Sciatic nerve (tissue), 2 donors: ENCODE results near the gene PDLIM4. TPM values are rescaled to one million over a fixed set of nuclear protein-coding genes. Genes with fewer than 3 reads are reported as not detected.

ENCODE experiments used
- ATAC-seq: fragments of 200-7000 bp; cut with Tn5 transposase; one replicate; pipeline ENCODE4 v1.9.1; 2020; ENCODE audit warnings: mild to moderate bottlenecking, moderate library complexity
- DNase-seq: peaks from one replicate; pipeline ENCODE4 v3.0.0-alpha.2; 2020; ENCODE audit warnings: low spot score
- intact Hi-C: fragments of 100-400 bp; cut with DNase I; formaldehyde crosslinking; loops from one replicate; pipeline ENCODE4 v1.14.2; 2022
- total RNA-seq: library from RNA; stranded (reverse); fragmentation: NEBNext Ultra II Directional; extraction: Animal tissue kit (Norgen Biotek cat#: 25700); gene quantifications from one replicate; pipeline ENCODE4 v1.2.1, GENCODE V29; 2021
- donor health status: DM: no; HTN: no; CAD: no.
- donor health status: DM: no; HTN: no; CAD: no.

PDLIM4 gene
- total RNA-seq, 1 donor from 2014 or later, result 50.2 TPM

DNA sequence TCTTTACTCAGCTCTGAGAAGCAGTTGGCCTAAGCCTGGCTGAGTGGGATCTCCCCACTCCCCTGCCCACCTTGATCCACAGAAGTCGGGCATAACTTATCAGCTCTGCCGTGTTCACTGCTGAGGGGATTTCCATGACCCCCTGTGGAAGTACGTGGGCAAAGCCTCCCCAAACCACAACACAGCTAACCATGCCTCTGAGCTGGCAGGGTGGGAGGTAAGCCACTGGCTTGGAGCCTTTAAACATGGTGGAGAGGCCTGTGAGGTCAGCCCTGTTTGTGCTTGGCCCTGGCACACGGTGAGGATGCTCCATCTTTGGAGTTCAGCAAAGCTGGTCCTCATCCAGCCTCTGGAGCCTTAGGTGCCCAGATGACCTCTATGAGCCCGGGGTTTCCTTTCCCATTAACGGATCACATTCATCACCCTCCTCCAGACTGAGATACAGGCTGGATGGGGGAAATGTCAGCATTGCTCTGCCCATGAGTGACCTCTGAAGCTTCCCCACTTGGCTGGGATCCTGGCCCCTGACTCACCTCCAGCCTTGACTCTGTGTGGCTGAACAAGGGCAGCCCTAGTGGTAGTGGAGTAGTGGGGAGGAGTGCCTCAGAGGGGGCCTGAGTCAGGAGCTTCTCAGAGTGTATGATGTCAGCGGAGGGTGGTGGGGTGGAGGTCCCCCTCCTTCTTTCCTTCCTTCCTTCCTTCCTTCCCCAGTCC is 6.2 kb downstream of the PDLIM4 start:
- ATAC-seq (no peak), DNase-seq (peak; percentile 69)
- intact Hi-C loops, result no loop called here

DNA sequence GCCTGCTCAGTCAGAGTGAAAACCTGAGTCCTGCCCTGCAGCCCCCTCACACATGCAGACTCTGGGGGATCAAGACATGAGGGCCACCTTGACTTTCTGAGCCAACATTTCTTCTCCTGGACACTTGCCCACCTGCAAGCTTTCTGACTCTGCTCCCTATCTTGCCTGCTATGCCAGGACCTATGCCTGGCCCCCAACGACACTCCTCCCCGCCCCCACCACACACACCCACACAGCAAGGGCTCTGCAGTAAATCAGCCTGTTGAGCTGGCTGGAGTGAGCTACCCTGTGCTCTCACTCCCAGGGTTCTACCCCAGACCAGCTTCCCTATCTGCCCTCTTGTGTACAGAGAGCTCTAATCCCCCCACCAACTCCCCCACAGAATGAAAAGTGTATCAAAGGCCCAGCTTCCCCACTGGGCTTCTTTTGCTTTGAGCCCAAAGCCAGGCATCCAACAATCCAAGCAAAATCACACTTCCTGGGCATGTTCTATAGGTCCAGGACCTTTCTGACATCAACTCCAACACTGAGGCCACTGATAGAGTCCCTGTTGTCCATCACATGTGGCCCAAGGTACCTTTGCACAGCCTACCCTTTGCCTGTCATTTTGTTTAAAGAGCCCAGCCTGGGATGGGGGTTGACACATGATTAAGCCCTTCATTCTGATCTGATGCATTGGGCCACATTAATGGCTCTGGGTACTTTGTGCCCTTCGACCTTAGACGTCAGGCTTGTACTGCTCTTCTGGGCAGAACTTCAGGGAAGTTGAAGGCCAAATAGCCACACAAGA is 7.2 kb downstream of the PDLIM4 start:
- ATAC-seq (no peak), DNase-seq (peak; percentile 44)
- intact Hi-C loops, result no loop called here

DNA sequence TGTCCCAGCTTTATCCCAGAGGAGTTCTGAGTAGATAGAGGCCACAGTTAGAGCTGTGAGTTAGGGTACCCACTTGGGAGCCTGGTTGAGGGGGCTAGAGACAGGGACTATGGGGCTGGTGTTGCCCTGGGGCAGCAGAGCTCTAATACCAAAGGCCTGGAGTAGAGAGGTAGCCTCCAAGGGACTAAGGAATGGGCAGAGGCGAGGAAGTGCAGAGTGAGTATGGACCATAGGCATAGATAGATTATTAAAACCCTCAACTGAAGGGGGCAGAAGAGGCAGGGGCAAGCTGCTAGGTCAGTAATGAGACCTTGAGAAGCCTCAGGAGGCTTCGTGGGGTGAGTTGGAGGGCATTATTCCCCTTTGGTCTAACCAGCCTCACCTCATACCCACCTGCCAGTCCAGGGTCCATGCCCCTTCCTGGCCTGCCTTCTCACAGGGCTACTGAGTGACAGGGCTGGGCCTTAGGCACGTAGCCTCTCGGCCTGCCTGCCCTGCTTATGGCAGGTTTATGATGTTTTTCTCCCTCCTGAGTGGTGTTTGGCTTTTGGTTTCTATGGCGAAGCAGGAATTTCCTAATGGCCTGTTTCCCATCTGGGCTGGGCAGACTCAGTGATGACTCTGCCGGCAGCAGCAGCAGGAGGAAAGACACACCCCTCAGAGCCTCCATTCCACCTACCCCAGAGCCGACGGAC is 8.0 kb downstream of the PDLIM4 start:
- DNase-seq (no peak), ATAC-seq (peak; percentile 79)
- intact Hi-C loops, result no loop called here

DNA sequence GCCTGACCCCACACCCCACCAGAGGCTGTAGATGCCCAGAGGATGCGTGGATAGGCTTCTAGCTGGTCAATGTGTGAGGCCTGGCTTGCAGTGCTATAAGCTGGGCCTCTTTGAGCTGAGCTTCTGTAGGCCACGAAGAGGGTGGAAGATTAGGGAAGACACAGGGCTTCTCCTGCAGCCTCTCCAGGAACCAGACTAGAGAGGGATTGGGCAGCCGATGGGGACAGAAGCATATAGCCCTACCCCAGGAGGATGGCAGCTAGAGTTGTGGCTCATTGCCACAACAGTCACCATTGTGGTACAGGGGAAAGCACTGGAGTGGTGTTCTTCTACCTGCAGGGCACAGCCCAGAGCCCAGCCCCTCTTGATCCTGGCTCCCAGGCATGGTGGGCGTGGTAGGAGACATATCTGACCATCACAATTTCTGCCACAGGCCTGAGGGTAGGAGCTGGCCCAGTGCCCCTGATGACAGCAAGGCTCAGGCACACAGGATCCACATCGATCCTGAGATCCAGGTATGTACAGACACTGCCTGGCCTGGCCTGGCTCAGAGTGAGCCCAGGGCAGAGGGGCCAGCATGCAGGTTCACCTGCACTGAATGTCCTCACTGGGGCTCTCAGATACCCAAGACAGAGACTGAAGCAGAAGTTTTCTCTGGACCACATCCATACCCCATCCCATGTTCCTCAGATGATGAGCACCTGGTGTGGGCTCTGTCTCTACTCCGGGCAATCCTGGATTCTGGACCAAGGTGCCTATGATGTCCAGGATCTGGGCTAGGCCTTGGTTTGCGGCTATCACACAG is 8.7 kb downstream of the PDLIM4 start:
- DNase-seq (no peak), ATAC-seq (no peak)
- intact Hi-C loops, result no loop called here

DNA sequence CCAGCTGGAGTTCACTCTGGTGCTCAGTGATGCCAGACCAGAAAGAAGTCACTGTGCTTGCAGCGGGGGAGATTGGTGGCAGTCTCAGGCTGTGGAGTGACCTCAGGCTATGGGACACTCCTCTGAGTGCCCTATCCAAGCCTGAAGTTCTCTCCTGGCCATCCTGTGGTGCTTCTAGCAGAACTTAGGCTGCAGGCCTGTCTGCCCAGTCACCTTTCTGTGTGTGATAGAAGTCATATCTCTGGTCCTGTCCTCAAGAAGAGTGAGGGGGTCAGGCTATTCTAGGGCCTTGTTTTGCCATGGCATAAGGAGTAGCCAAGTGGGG is 9.3 kb downstream of the PDLIM4 start:
- intact Hi-C loops, result no loop called here
- no peak for ATAC-seq
- DNase-seq, result no peak

DNA sequence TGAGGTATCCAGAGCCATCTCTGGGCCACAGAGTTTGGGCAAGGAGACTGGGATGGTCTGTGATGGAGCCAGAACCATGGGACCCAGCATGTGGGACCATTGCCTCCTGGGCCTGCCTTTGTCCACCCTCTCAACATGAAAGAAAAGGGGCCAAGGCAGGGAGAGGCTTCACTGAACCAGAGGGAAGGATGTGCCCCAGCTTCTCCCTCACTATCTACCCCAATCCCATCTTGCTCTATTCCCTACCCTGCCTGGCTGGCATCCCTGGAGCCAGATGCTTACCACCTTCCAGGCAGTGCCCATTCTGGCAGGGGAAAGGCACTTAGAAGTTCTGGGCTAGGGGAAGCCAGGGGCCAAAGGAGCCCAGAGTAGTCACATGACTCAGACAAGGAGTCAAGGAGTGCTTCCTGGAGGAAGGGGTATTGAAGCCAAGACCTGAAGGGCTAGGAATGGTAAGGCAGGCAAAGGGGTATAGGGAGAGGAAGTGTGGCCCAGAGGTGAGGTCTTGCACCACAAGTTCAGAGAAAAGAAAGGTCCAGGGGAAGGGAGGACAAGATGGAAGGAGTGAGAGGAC is 9.8 kb downstream of the PDLIM4 start:
- DNase-seq, result no peak
- intact Hi-C loops, result no loop called here
- no peak for ATAC-seq

DNA sequence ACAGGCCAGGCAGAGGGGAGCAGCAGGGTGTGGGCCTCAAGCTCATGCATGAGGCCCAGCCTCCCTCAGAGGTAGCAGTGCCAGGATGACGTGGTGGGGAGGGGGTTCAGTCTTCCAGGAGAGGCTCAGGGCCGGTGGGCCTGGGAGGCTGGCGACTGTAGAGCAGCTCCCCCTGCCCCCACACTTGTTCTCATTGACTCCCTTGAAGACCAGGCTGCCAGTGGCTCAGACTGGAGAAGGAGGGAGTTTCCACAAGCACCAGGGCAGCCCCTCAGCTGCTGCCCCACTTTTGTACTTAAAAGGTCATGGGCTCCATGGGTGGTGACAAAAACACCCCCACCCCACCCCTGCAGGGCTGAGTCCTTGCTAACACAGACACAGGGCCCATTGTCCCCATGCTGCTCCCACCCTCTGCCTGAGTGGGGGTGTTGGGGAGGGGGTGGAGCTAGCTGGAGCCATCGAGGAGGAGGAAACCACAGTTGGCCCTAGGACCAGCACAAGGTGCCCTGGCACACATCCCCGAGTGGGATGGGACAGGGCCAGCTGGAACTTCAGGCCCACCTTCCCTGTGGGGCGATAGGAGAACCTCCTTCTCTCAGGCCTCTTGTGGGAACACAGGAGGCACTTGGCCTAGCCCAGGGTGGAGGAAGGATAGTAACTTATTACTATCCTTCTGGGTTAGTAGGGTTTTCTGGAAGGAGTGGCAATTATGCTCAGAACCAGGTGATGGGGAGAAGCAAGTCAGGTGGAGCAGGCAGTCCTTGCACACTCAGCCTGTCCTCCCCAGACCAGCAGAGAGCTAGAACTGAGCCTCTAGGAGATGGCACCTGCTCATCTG is 10.7 kb downstream of the PDLIM4 start:
- DNase-seq (peak; percentile 77), ATAC-seq (peak; percentile 19)
- intact Hi-C loops, result no loop called here

DNA sequence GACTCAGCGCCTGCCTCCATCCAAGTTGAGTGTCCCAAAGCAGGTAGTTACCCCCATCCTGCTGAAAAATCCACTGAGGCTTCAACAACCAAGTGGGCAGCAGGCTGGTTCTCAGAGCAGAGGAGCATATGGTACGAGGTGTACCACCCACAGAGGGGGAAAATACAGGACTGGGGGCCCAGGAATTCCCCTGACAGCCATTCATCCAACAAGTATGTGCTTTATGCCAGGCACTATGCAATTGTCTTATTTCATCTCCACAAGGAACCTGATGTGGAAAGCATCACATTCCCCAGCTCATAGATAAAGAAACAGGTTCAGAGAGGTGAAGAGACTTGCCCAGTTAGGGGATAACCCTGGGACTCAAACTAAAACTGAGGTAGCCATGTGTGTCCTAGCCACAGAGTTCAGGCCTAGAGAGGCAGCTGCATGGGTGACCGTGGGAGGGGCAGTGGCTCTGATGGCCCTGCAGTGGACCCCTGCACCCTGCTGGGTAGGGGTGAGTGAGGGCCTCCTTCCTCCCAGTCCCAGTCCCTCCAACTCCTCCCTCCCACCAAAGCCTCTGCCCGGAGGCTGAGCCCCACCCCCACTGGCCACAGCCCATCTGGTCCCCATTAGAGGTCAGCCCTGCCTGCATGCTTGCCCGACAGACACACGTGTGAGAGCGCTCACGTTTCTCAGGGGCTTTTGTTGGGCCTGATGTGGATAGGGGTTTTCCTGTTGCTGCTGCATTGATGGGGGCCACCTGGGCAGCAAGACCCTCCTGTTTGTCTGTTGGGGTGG is 11.5 kb downstream of the PDLIM4 start:
- ATAC-seq (peak; percentile 60), DNase-seq (peak; percentile 85)
- intact Hi-C loops, result no loop called here

DNA sequence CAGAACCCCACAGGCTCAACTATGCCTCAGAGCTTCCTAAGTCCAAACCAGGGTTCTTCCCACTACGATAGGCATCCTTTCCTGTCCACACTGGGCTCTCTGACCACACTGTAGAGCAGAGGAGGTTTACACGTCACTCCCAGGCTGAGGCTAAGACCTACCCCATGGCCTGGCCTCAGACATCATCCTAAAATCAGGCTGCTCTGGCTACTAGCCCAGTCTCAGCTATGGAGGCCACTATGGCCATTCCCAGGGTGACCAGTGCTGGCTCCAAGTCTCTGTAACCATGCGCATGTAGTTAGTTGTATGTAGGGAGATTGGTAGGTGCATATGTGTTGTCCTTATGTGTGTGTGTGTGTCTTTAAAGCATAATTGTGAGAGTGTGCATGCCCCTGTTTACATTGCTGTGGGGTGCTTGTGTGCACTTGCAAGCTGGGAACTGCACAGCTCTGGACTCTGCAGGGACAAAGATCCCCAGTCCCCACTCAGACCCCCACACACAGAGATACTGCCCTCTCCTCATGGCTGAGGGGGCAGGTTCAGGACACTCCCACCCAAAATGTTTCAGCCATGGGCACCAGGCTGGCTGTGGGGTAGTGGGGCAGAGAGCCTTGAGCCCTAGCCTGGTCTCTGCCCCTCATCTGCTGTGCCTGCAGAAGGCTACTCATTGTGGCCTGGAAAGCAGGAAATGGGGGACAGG is 12.3 kb downstream of the PDLIM4 start:
- intact Hi-C loops, result no loop called here
- DNase-seq, result peak; percentile 63

DNA sequence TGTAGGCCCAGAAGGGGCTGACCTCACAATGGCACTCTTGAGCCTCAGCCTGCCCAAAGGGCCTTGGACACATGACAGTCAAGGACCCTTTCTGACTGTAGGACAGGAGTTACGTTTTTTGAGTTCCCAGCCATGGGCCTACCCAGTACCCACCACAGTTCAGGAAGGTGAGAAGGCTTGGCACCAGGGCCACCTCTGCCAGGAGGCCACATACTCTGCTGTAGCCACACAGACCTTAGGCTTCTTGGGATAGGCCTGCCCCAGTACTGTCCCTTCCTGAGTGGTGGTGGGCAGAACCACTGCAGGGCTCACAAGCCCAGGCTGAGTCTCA is 12.8 kb downstream of the PDLIM4 start:
- intact Hi-C loops, result no loop called here
- ATAC-seq, result no peak
- no peak for DNase-seq

More for the DNA sequence above, 12.3 kb downstream of the PDLIM4 start:
- peak; percentile 2 for ATAC-seq

DNA sequence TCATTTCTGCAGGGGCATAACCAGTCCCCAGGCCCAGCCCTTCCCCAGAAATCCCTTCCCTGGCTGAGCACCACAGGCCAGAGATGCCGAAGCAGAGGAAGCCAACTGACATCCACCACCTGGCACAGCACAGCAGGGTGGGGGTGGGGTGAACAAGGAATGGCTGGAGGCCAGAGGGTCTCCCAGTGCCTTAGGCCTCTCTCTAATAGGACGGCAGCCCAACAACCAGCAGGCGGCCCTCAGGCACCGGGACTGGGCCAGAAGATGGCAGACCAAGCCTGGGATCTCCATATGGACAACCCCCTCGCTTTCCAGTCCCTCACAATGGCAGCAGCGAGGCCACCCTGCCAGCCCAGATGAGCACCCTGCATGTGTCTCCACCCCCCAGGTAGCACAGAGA is 13.2 kb downstream of the PDLIM4 start:
- DNase-seq (no peak), ATAC-seq (no peak)
- intact Hi-C loops, result no loop called here

DNA sequence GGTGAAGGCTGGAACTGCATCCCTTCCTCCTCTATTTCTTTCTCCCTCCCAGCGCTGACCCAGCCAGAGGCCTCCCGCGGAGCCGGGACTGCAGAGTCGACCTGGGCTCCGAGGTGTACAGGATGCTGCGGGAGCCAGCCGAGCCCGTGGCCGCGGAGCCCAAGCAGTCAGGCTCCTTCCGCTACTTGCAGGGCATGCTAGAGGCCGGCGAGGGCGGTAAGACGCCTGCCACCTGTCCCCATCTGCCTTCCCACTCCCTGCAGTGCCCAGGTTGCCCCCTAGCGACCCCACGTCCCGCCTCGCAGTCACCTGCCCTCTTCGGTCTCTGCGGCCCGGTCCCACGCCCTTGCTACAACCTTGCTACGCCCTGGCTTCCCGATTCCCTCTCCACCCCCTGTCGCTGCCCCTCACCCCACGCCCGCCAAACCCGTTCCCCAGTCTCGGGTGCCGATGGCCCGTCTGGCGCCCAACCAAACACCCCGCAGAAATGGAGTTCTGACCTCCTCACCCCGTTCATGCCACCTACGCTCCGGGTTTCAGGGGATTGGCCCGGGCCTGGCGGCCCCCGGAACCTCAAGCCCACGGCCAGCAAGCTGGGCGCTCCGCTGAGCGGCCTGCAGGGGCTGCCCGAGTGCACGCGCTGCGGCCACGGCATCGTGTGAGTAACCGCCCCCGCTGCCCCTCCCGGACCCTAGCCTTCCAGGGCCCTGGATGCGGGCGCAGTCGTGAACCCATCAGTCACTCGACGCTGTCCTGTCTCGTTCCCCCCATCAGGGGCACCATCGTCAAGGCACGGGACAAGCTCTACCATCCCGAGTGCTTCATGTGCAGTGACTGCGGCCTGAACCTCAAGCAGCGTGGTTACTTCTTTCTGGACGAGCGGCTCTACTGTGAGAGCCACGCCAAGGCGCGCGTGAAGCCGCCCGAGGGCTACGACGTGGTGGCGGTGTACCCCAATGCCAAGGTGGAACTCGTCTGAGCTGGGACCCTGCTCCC is 14.1 kb downstream of the PDLIM4 start:
- intact Hi-C loops, result no loop called here
- ATAC-seq, result no peak
- no peak for DNase-seq

DNA sequence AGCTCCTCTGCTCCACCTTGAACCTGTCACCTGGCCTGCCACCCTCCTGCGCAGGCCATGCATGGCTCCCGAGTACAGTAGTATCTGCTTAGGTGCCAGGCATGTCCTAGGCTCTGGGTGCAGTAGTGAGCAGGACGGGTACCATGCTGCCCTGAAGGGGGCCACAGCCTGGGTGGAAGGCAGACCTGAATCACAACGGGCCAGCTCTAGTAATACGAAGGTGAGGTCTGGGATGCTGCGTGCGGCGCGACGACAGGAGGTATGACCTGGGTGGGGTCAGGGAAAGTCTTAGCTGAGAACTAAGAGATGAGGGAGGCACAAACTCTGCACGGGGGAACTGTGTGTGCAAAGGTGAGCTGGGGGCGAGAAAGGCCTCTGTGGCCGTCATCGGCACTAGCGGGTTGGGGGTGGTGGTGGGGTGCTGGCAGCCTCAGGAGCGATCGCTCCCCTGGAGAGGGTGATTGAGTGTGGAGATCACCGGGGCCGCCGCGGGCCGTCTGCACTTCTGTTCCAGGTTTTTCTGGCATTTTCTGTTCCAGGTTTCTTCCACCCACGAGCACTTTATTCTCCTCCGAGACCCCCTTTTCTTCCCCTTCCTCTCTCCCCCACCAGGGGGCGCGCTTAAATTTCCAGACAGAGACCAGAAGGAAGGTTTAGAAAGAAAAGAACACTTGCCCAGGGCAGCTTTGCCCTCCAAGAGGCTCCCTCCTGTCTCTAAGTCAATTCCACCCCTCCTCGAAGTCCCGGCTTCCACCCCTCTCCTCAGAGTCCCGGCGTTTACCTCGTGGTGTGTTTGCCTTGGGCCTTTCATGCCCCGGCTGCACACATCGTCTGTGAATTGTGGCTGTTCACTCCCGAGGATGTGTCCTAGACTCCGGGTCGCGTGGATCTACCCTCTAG is 15.1 kb downstream of the PDLIM4 start:
- DNase-seq (peak; percentile 80), ATAC-seq (peak; percentile 27)
- intact Hi-C loops, result no loop called here

DNA sequence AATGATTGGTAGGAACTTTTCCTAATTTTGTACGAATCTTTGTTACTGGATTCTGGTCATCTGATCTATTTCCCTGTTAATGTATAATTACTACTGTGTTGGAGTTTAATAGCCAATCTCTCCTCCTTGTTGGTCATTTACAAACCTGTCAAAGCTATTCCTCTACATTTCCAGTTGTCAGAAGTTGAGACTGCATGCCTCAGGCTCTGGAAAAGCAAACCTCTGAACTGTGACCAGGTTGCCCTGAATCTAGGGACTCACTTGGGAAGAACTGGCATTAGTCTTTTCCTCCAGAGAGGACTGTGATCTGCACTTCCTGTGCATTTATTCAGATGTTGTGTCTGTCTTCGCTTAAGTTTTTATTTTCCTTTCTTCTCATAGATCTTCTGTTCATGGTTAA is 16.1 kb downstream of the PDLIM4 start:
- intact Hi-C loops, result no loop called here
- ATAC-seq, result no peak
- no peak for DNase-seq
